ENCODE data around the gene RPS29. TPM values are rescaled to one million over a fixed set of nuclear protein-coding genes. Genes with fewer than 3 reads are reported as not detected.

The RPS29 gene
- total RNA-seq, 1 donor from 2014 or later: 2,262 TPM

- intact Hi-C loops (cut with DNase I): no loop called here
These were observed 16.9 kb downstream of the RPS29 start for GRCh38 chr14:49569281-49569680.

DNA sequence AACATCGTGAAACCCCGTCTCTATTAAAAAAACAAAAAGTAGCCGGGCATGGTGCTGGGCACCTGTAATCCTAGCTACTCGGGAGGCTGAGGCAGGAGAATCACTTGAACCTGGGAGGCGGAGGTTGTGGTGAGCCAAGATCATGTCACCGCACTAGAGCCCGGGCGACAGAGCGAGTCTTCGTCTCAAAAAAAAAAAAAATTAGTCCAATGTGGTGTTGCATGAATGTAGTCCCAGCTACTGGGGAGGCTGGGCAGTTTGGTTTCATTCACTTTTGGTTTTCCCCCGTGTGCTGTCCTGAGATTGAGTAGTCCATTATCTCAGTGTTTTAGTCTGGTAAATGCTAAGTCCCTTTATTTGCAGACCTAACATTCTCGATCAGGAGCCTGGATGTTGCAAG is 19.5 kb downstream of the RPS29 start:
- Histone ChIP-seq H3K4me1 (no peaks in the 10 kb centered on the region), H3K36me3 (no peaks in the 10 kb centered on the region), H3K4me3 (no peak overlapping the region), H3K9me3 (no peaks in the 10 kb centered on the region), H3K27ac (no peak overlapping the region), H3K27me3 (no peaks in the 10 kb centered on the region)
- TF ChIP-seq, protein P1, sequence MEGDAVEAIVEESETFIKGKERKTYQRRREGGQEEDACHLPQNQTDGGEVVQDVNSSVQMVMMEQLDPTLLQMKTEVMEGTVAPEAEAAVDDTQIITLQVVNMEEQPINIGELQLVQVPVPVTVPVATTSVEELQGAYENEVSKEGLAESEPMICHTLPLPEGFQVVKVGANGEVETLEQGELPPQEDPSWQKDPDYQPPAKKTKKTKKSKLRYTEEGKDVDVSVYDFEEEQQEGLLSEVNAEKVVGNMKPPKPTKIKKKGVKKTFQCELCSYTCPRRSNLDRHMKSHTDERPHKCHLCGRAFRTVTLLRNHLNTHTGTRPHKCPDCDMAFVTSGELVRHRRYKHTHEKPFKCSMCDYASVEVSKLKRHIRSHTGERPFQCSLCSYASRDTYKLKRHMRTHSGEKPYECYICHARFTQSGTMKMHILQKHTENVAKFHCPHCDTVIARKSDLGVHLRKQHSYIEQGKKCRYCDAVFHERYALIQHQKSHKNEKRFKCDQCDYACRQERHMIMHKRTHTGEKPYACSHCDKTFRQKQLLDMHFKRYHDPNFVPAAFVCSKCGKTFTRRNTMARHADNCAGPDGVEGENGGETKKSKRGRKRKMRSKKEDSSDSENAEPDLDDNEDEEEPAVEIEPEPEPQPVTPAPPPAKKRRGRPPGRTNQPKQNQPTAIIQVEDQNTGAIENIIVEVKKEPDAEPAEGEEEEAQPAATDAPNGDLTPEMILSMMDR (IDR thresholded peaks at IDR 0.05): no peak
- intact Hi-C loops (cut with DNase I): no loop called here
- no peak for DNase-seq (ENCODE audit: low spot score in 2 of 2)

More at GRCh38 chr14:49569281-49569680, 16.9 kb downstream of the RPS29 start:
- H3K4me3 ChIP-seq: no peak overlapping the region
- H3K4me1 ChIP-seq: no peaks in the 10 kb centered on the region
- H3K27ac ChIP-seq: no peak overlapping the region
- no peaks in the 10 kb centered on the region for H3K9me3 ChIP-seq
- H3K36me3 ChIP-seq: no peaks in the 10 kb centered on the region
- TF ChIP-seq, protein P1 (IDR thresholded peaks at IDR 0.05): no peak
- no peak for DNase-seq (ENCODE audit: low spot score in 2 of 2)
- H3K27me3 ChIP-seq: no peaks in the 10 kb centered on the region

DNA sequence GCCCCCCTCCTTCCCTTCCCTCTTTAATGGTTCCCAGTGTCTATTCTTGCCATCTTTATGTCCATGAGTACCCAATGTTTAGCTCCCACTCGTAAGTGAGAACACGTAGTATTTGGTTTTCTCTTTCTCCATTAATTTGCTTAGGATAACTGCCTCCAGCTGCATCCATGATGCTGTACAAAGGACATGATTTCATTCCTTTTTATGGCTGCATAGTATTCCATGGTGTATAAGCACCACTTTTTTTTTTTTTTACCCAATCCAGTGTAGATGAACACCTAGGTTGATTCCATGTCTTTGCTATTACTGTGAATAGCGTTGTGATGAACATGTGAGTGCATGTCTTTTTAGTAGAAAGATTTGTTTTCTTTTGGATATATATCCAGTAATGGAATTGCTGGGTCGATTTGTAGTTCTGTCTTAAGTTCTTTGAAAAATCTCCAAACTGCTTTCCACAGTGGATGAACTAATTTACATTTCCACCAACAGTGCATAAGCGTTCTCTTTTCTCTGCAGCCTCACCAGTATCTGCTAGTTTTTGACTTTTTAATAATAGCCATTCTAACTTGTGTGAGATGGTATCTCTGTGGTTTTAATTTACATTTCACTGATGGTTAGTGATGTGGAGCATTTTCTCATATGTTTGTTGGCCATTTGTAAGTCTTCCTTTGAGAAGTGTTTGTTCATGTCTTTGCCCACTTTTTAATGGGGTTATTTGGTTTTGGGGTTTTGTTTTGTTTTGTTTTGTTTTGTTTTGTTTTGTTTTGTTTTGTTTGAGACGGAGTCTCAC is 26.0 kb downstream of the RPS29 start:
- TF ChIP-seq, protein P1 (IDR thresholded peaks at IDR 0.05): no peak
- H3K36me3 ChIP-seq: no peaks in the 10 kb centered on the region
- H3K4me3 ChIP-seq: no peak overlapping the region
- no peaks in the 10 kb centered on the region for H3K27me3 ChIP-seq
- H3K9me3 ChIP-seq: no peaks in the 10 kb centered on the region
- H3K27ac ChIP-seq: no peak overlapping the region
- intact Hi-C loops (cut with DNase I): no loop called here
- DNase-seq (ENCODE audit: low spot score in 2 of 2): no peak
- no peaks in the 10 kb centered on the region for H3K4me1 ChIP-seq

- no peak for DNase-seq (ENCODE audit: low spot score in 2 of 2)
- Histone ChIP-seq H3K4me3 (no peak overlapping the region), H3K36me3 (no peaks in the 10 kb centered on the region), H3K27ac (no peak overlapping the region), H3K9me3 (no peaks in the 10 kb centered on the region), H3K4me1 (no peaks in the 10 kb centered on the region), H3K27me3 (no peaks in the 10 kb centered on the region)
- intact Hi-C loops (cut with DNase I): no loop called here
- TF ChIP-seq, protein P1 (IDR thresholded peaks at IDR 0.05): no peak
These were observed 32.3 kb downstream of the RPS29 start for GRCh38 chr14:49553892-49554291.

- Histone ChIP-seq H3K27ac (no peak overlapping the region), H3K27me3 (no peaks in the 10 kb centered on the region), H3K9me3 (no peaks in the 10 kb centered on the region), H3K4me3 (no peak overlapping the region), H3K36me3 (no peaks in the 10 kb centered on the region), H3K4me1 (no peaks in the 10 kb centered on the region)
- DNase-seq (ENCODE audit: low spot score in 2 of 2): no peak
- intact Hi-C loops (cut with DNase I): no loop called here
- TF ChIP-seq, protein P1 (IDR thresholded peaks at IDR 0.05): no peak
These were observed 33.1 kb downstream of the RPS29 start for GRCh38 chr14:49553106-49553505.

All from ascending aorta (tissue), 2 donors.